Stomach smooth muscle (tissue), 2 donors: ENCODE measurements around the gene ALDH18A1.

Experiments used
- H3K27ac ChIP-seq: one replicate; pipeline ENCODE4 v1.7.0; 2013; ENCODE audit warnings: mild to moderate bottlenecking, low read length, inconsistent platforms
- H3K27me3 ChIP-seq, 2 donors: one replicate each; pipeline ENCODE4 v1.7.0; 2013; ENCODE audit warnings: low read length in 2 of 2; ENCODE audit not compliant: insufficient read depth in 2 of 2, control insufficient read depth in 1 of 2
- H3K36me3 ChIP-seq, 2 donors: one replicate each; pipeline ENCODE4 v1.7.0; 2013; ENCODE audit warnings: low read length in 2 of 2; ENCODE audit not compliant: control insufficient read depth in 2 of 2, insufficient read depth in 2 of 2
- H3K4me1 ChIP-seq: one replicate; pipeline ENCODE4 v1.7.0; 2013; ENCODE audit warnings: low read length; ENCODE audit not compliant: control insufficient read depth, insufficient read depth
- H3K4me3 ChIP-seq, 2 donors: one replicate each; pipeline ENCODE4 v1.7.0; 2013; ENCODE audit warnings: low read length in 2 of 2
- H3K9ac ChIP-seq, 2 donors: one replicate each; pipeline ENCODE4 v1.7.0; 2013; ENCODE audit warnings: low read length in 2 of 2, mild to moderate bottlenecking in 1 of 2
- H3K9me3 ChIP-seq, 2 donors: one replicate each; pipeline ENCODE4 v1.7.0; 2013; ENCODE audit warnings: low read length in 2 of 2; ENCODE audit not compliant: control insufficient read depth in 2 of 2
- donor health status: healthy.
- donor health status: Pancreatic carcinoma.

The ALDH18A1 gene

GRCh38 chr10:95579835-95580535, 76.5 kb downstream of the ALDH18A1 start:
- H3K9me3 ChIP-seq: no peaks in the 10 kb centered on the region
- no peaks in the 10 kb centered on the region for H3K4me1 ChIP-seq
- H3K27me3 ChIP-seq: no peaks in the 10 kb centered on the region
- H3K36me3 ChIP-seq: no peaks in the 10 kb centered on the region
- no peak overlapping the region for H3K27ac ChIP-seq
- H3K9ac ChIP-seq: no peak overlapping the region
- H3K4me3 ChIP-seq: no peak overlapping the region

GRCh38 chr10:95579292-95579691, 77.2 kb downstream of the ALDH18A1 start:
- no peak overlapping the region for H3K9ac ChIP-seq
- H3K36me3 ChIP-seq: no peaks in the 10 kb centered on the region
- no peaks in the 10 kb centered on the region for H3K9me3 ChIP-seq
- H3K4me1 ChIP-seq: no peaks in the 10 kb centered on the region
- no peak overlapping the region for H3K4me3 ChIP-seq
- no peak overlapping the region for H3K27ac ChIP-seq
- H3K27me3 ChIP-seq: no peaks in the 10 kb centered on the region

- H3K9ac ChIP-seq: no peak overlapping the region
- H3K27me3 ChIP-seq: no peaks in the 10 kb centered on the region
- H3K36me3 ChIP-seq: no peaks in the 10 kb centered on the region
- no peaks in the 10 kb centered on the region for H3K9me3 ChIP-seq
- H3K4me1 ChIP-seq: no peaks in the 10 kb centered on the region
- no peak overlapping the region for H3K4me3 ChIP-seq
- H3K27ac ChIP-seq: no peak overlapping the region
Observed at GRCh38 chr10:95578619-95579018, 77.9 kb downstream of the ALDH18A1 start.

GRCh38 chr10:95574649-95575365, 81.7 kb downstream of the ALDH18A1 start:
- no peaks in the 10 kb centered on the region for H3K27me3 ChIP-seq
- no peak overlapping the region for H3K27ac ChIP-seq
- H3K4me3 ChIP-seq: no peak overlapping the region
- H3K36me3 ChIP-seq: no peaks in the 10 kb centered on the region
- H3K4me1 ChIP-seq: peaks cover 5% of the 10 kb centered on the region
- no peaks in the 10 kb centered on the region for H3K9me3 ChIP-seq
- H3K9ac ChIP-seq: no peak overlapping the region

- no peaks in the 10 kb centered on the region for H3K9me3 ChIP-seq
- H3K9ac ChIP-seq: no peak overlapping the region
- no peak overlapping the region for H3K27ac ChIP-seq
- H3K27me3 ChIP-seq: no peaks in the 10 kb centered on the region
- no peak overlapping the region for H3K4me3 ChIP-seq
- peaks cover 5% of the 10 kb centered on the region for H3K4me1 ChIP-seq
- no peaks in the 10 kb centered on the region for H3K36me3 ChIP-seq
Observed at GRCh38 chr10:95573964-95574604, 82.4 kb downstream of the ALDH18A1 start.

GRCh38 chr10:95573527-95573926, 83.0 kb downstream of the ALDH18A1 start:
- Histone ChIP-seq H3K9me3 (no peaks in the 10 kb centered on the region), H3K4me3 (no peak overlapping the region), H3K27ac (no peak overlapping the region), H3K9ac (no peak overlapping the region), H3K4me1 (peaks cover 7% of the 10 kb centered on the region), H3K36me3 (no peaks in the 10 kb centered on the region), H3K27me3 (no peaks in the 10 kb centered on the region)

- H3K9ac ChIP-seq: no peak overlapping the region
- H3K4me3 ChIP-seq: peak overlapping the region in 1 of 2 donors; percentile 22
Observed at GRCh38 chr10:95572131-95572820, 84.2 kb downstream of the ALDH18A1 start.

GRCh38 chr10:95571390-95571789, 85.1 kb downstream of the ALDH18A1 start:
- Histone ChIP-seq H3K27me3 (no peaks in the 10 kb centered on the region), H3K36me3 (no peaks in the 10 kb centered on the region), H3K9ac (no peak overlapping the region), H3K4me3 (no peak overlapping the region), H3K4me1 (peaks cover 18% of the 10 kb centered on the region), H3K27ac (no peak overlapping the region), H3K9me3 (no peaks in the 10 kb centered on the region)

More at GRCh38 chr10:95572131-95572820, 84.2 kb downstream of the ALDH18A1 start:
- no peak overlapping the region for H3K27ac ChIP-seq
- no peaks in the 10 kb centered on the region for H3K36me3 ChIP-seq
- no peaks in the 10 kb centered on the region for H3K27me3 ChIP-seq
- no peaks in the 10 kb centered on the region for H3K9me3 ChIP-seq
- peaks cover 14% of the 10 kb centered on the region for H3K4me1 ChIP-seq

GRCh38 chr10:95569368-95569767, 87.1 kb downstream of the ALDH18A1 start:
- H3K36me3 ChIP-seq: no peaks in the 10 kb centered on the region
- H3K4me3 ChIP-seq: no peak overlapping the region
- no peaks in the 10 kb centered on the region for H3K27me3 ChIP-seq
- no peaks in the 10 kb centered on the region for H3K9me3 ChIP-seq
- H3K9ac ChIP-seq: no peak overlapping the region
- H3K27ac ChIP-seq: no peak overlapping the region
- H3K4me1 ChIP-seq: peaks cover 36% of the 10 kb centered on the region

- H3K4me1 ChIP-seq: peaks cover 36% of the 10 kb centered on the region
- H3K9ac ChIP-seq: peak overlapping the region; percentile 5 to 30
- no peaks in the 10 kb centered on the region for H3K36me3 ChIP-seq
- H3K4me3 ChIP-seq: no peak overlapping the region
- H3K27ac ChIP-seq: peak overlapping the region; percentile 33
- H3K27me3 ChIP-seq: no peaks in the 10 kb centered on the region
- H3K9me3 ChIP-seq: no peaks in the 10 kb centered on the region
Observed at GRCh38 chr10:95567903-95568630, 88.4 kb downstream of the ALDH18A1 start.
